C4-2B (cell line): Measurements from ENCODE around the gene ADAMTS6.

Source experiments
- H3K27ac ChIP-seq: fragments of 450-650 bp; 2 replicates; pipeline ENCODE4 v1.5.1; 2017
- ZFX ChIP-seq: fragments of 450-650 bp; IDR thresholded peaks from 2 replicates; pipeline ENCODE4 v1.6.1; 2017
- TF ChIP-seq, protein P1 (sequence below): fragments of 450-650 bp; conservative IDR thresholded peaks from 2 replicates; pipeline ENCODE4 v1.5.1; 2017; ENCODE audit warnings: mild to moderate bottlenecking

The ADAMTS6 gene

DNA sequence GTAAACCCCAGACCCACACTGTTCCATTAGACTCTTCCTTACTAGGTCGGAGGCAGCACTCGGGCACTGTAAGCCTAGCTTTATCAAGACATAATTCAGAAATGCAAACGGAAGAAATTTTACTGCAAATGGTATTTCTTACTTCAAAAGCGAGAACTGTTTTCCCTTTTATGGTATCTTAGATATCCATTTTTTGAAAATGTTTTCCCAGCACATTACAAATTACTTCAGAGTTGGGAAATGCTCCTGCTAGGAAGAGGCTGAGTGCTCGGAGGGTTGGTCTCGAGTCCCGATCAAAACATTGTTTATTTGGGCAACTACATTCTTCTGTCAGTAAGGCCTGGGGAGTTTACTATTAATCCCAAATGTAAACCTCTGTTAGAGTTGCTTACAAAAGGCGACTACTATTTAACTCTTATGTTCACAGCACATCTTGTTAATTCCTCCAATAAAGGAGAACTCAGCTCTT is 380.1 kb downstream of the ADAMTS6 start:
- TF ChIP-seq ZFX: no peak
- TF ChIP-seq, protein P1, sequence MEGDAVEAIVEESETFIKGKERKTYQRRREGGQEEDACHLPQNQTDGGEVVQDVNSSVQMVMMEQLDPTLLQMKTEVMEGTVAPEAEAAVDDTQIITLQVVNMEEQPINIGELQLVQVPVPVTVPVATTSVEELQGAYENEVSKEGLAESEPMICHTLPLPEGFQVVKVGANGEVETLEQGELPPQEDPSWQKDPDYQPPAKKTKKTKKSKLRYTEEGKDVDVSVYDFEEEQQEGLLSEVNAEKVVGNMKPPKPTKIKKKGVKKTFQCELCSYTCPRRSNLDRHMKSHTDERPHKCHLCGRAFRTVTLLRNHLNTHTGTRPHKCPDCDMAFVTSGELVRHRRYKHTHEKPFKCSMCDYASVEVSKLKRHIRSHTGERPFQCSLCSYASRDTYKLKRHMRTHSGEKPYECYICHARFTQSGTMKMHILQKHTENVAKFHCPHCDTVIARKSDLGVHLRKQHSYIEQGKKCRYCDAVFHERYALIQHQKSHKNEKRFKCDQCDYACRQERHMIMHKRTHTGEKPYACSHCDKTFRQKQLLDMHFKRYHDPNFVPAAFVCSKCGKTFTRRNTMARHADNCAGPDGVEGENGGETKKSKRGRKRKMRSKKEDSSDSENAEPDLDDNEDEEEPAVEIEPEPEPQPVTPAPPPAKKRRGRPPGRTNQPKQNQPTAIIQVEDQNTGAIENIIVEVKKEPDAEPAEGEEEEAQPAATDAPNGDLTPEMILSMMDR: no peak
- no peak overlapping the region for H3K27ac ChIP-seq

DNA sequence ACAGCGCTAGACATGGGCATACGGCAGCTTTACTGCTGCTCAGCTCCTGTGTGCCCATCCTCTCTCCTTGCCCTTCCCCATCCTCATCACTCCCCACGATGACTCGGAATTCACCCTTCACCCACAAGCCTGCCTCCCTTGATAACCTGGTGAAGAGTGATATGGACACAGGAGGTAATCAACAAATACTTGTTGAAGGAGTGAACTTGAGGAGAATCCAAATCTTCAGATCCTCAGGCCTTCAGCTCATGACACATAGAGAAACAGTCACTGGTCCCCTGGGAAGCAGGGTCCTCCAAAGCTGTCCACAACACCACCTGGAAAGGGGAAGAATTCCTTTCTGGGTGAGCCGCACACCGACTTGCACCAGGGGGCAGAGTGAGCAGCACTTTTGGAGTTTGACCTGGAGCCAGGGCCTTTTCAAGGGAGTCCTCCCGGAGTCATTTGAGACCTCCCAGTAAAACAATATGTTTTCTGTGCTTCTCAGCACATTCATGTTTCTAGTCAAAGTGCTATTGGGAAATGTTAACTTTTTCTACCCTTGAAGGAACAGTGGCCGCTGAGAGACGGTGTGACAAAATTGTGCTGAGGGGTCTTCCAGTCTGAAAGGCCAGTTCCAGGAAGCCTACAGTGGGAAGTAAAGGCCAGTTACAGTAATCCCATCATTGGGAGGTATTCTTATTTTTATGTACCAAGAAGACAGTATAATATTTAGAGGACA is 380.6 kb downstream of the ADAMTS6 start:
- no peak overlapping the region for H3K27ac ChIP-seq
- TF ChIP-seq, protein P1: peak; percentile 78
- TF ChIP-seq ZFX: no peak
